Suppressor macrophage (primary cell): ENCODE measurements around the gene SSU72.
A peak's percentile ranks its signal among the peaks of the same experiment; 100 is the strongest.

Experiments
- DNase-seq, 4 experiments: peaks; one replicate each; pipeline ENCODE4 v3.0.0-alpha.2; 2020 to 2022

SSU72 gene

DNA sequence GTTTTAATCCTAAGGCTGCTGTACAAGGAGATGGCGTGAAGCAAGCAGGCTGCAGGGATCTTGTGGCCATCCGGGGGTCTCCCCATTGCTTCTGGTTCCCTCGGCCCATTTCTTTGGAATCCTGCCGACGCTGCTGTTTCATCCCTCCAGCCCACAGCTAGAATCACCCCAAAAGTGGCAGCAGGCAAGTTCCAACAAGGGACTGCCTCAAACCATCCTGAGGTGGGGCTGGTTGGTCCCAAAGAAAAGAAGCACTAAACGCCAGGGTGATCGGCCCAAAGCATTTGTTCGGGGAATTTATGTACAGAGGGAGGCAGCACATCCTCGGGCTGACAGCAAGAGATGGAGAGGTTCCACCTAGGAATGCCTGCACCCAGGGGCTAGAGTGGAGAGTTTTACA lies 36.1 kb upstream of the SSU72 start:
- DNase-seq, result no peak

- DNase-seq, result no peak
Observed at GRCh38 chr1:1609822-1610485, 35.3 kb upstream of the SSU72 start.

- DNase-seq, result no peak
Observed at GRCh38 chr1:1606232-1606631, 31.6 kb upstream of the SSU72 start.

- no peak for DNase-seq
Observed at GRCh38 chr1:1605724-1606123, 31.1 kb upstream of the SSU72 start.

GRCh38 chr1:1605034-1605591 lies 30.4 kb upstream of the SSU72 start:
- DNase-seq, result no peak

DNA sequence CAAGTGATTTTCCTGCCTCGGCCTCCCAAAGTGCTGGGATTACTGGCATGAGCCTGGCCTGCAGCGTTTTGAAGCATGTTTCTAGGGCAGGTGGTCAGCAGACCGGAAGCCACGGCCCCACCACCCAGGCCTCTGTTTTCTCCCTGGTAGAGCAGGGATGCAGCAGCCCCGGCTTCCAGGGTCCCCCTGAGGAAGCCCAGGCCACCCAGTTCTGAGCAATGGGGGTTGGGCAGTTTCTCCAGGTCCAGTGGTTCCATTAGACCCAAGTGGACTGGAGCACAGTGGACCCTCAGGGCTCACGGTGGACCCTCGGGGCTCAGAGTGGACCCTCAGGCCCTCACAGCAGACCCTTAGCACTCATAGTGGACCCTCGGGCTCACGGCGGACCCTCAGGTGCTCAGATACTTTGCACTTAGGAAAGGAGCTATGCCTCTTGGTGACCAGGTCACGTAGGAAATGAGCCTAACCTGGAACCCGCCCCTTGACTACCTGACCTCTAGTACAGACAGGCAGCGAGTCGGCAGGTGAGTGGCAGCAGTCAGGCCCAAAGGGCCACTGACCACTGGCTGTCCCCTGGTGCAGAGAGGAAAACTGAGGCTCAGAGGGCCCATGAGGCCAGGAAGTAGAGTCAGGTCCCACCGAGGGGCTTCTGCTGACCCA lies 29.8 kb upstream of the SSU72 start:
- DNase-seq, result no peak

GRCh38 chr1:1603671-1604373 lies 29.2 kb upstream of the SSU72 start:
- no peak for DNase-seq

DNA sequence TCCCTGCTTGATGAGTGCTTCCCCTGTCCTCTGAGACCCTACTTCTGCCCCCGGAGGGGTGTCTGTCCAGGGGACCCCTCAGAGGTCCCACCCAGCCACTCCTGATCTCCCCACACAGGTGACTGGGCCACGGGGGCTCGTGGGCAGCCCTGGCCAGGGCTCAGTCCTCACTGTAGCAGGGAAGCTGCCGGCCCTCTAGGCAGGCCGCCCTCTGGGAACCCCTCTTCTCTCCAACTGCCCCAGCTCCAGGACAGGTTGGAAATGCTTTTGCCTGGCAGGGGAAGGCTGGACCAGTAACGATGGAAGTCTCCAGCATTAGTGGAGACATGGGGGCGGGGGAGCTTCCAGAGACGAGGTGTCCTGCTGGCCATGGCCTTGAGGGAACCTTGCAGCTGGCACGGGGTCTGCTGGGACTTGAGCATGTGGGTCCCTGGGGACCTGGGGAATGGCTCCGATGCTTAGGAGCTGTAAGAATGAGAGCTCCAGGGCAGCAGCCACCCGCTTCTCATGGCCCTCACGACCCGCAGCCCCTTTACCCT lies 28.4 kb upstream of the SSU72 start:
- no peak for DNase-seq

- no peak for DNase-seq
Observed at GRCh38 chr1:1602304-1602967, 27.8 kb upstream of the SSU72 start.

GRCh38 chr1:1601564-1602303 lies 27.1 kb upstream of the SSU72 start:
- no peak for DNase-seq

DNA sequence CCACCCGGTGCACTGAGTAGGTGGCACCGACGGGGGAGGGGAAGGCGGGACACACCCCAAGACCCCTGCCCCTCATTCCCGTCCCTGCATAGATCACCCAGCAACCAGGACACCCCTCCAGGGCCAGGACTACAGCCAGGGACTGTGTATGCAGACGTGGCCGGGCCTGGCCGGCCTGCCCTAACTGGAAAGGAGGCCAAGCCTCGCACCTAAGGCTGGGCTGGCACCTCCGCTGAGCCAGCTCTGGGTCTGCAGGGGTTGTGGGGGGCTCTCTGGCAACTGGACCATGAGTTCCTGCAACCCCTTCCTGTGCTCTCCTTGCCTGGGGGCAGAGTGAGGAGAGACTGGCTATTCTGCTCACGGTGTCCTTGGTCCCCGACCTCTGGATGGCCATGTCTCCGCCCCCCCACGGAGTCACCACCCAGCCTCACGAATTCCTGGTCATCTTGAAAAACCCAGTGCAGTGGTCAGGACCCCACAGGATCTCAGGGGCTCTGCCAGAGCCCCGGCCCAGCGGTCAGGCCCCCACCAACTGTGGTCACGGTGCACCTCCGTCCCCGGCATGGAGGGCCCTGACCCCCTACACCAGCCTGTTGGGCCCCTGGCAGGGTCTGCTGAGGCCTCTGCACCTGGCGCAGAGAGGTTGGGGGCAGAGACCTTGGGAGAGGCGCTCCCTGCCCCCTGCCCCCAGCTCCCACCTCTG lies 26.3 kb upstream of the SSU72 start:
- no peak for DNase-seq

GRCh38 chr1:1599935-1600860 lies 25.5 kb upstream of the SSU72 start, which contains the start of gene FNDC10:
FNDC10 (minus strand) TSS chr1:1600135; CDS start chr1:1600015, 120 bp downstream.
- DNase-seq, result peak in 3 of 4 experiments; percentile 18 to 73 (median 69)

- DNase-seq, result peak; percentile 69 to 90 (median 77)
Observed at GRCh38 chr1:1599030-1599934, 24.6 kb upstream of the SSU72 start.

GRCh38 chr1:1598720-1599029 lies 24.0 kb upstream of the SSU72 start:
- DNase-seq, result no peak

- DNase-seq, result no peak
Observed at GRCh38 chr1:1598051-1598719, 23.5 kb upstream of the SSU72 start.

DNA sequence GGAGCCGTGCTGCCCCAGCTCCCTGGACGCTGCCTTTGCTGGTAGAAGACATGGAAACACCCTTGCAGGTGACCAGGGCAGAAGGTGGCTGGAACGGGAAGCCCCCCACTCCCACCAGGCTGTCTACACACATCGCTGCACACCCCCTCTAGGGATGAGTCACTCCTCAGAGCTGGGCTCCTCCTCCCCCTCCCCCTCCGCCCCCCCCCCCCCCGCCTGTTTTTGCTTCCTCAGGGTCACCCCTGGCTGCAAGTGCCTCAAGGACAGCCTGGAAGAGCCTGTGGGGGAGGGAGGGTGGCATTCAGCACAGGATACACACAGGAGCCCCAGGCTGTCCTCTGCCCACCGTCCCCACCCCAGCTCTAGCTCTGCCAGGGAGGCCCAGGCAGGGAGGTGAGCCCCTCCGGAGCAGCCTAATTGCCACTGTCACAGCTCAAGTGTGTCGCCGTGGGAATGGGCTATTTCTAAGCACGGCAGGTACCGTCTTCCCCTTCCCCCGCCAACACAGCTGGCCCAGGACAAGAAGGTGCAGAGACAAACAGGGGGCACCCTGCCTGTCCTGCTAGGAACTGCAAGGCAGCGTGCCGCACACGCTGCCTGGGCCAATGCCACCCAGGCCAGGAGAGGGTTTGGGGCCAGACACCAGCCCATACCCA lies 22.7 kb upstream of the SSU72 start:
- peak in 2 of 4 experiments; percentile 26 to 41 for DNase-seq

DNA sequence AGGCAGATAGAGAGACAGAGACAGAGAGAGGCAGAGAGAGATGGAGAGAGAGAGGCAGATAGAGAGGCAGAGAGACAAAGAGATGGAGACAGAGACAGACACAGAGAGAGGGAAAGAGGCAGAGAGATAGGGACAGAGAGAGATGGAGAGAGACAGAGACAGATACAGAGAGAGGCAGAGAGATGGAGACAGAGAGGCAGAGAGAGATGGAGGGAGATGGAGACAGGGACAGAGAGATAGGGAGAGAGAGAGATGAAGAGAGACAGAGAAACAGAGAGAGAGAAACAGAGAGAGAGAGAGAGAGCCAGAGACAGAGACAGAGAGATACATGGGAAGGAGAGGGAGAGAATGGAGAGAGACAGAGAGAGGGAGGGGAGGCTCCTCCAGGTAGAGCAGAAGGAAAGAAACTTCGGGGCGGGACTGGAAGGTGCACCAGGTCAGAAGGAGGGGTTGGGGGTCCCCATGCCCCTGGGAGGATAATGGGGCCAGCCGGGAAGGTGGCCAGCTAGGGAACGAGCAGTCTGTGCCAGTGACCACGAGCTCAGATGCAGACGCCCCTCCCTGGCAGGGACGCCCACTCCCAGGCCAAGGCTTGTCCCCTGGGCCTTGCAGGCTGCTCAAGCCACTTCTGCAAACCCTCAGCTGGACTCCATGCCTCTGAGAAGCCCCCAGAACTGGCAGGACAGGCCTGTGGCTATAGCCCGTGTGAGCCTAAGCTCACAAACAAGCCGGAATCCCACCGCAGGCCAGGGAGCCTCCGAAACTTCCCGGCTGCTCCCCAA lies 22.0 kb upstream of the SSU72 start:
- DNase-seq, result peak; percentile 34 to 59 (median 48)
